ENCODE results near the gene ZBTB20. TPM values are rescaled to one million over a fixed set of nuclear protein-coding genes. Genes with fewer than 3 reads are reported as not detected.

Gene ZBTB20
- total and polyA plus RNA-seq, 2 of the 4 experiments (the other 2 are of a cell fraction), result 0.75 to 14.7 TPM

DNA sequence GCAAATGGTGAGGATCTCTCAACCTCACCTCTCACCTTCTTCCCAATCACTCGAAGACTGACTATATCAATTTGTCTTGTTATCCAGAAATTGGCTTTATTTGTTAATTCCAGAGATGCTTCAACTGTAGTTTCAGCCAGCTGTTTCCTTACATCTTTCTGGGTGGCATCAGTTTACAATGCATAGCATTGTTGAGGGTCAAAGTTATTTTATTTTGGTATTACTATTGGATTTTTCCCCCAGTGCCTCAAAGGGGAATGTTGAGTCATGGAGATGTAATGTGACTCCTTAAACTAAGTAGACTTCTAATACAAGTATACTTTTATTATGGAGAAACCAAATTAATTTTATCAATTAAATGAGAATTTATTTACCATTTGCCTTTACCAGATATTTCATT, 501.7 kb downstream of the ZBTB20 start:
- no peak overlapping the region for H3K27ac ChIP-seq (ENCODE audit: insufficient read depth, low read length)
- intact Hi-C loops (cut with micrococcal nuclease) (loop anchor here (2.0 kb wide), 1 partner anchor 19 kb away; no protein-coding TSS in a partner anchor), dilution Hi-C loops (cut with HindIII; ENCODE audit: low sequenced_read_pairs, unreplicated experiment) (no loop called here), in situ Hi-C loops (cut with MboI; ENCODE audit: low sequenced_read_pairs) (no loop called here)
- no peaks in the 10 kb centered on the region for H3K36me3 ChIP-seq (ENCODE audit: control insufficient read depth, insufficient read depth, low read length)
- POLR2A ChIA-PET (ENCODE audit: unreplicated experiment), result no interaction called here
- no peaks in the 10 kb centered on the region for H3K9me1 ChIP-seq (ENCODE audit: insufficient read depth, low read length)
- no TSS peak for BruUV-seq (replicated peaks)
- CTCF ChIA-PET, result no interaction called here
- H3K27me3 ChIP-seq (ENCODE audit: control insufficient read depth, insufficient read depth, low read length), result no peaks in the 10 kb centered on the region
- H2AK9ac ChIP-seq (replicated peaks; ENCODE audit: low read depth, low read length, poor library complexity), result no peak overlapping the region
- H3K79me1 ChIP-seq (ENCODE audit: low read depth in 1 of 2, low read length in 2 of 2), result no peaks in the 10 kb centered on the region
- no peak overlapping the region for H3K56ac ChIP-seq (ENCODE audit: extremely low read depth, insufficient read depth, low read length)
- no peak overlapping the region for H3K23ac ChIP-seq (ENCODE audit: low read depth, low read length)
- no peak overlapping the region for H4K91ac ChIP-seq (ENCODE audit: insufficient read depth, low read depth, low read length)
- H2BK120ac ChIP-seq (ENCODE audit: low read depth, low read length), result no peak overlapping the region
- peak overlapping the region; percentile 89 for H2BK5ac ChIP-seq (ENCODE audit: low read depth, low read length, poor library complexity, severe bottlenecking)
- H3K9me3 ChIP-seq (ENCODE audit: control insufficient read depth, insufficient read depth, low read length), result no peaks in the 10 kb centered on the region
- DNase-seq, result peak; percentile 58
- no CpG with 5 or more reads among the region's 1 CpG for WGBS, 2 experiments (ENCODE audit: extremely low coverage in 2 of 2, insufficient read length in 1 of 2)
- no peak overlapping the region for H3K14ac ChIP-seq (replicated peaks; ENCODE audit: low read depth, low read length)
- ATAC-seq (ENCODE audit: low read depth), result peak; percentile 82
- H2BK15ac ChIP-seq (ENCODE audit: low read depth, low read length), result no peak overlapping the region
- no peaks in the 10 kb centered on the region for H4K20me1 ChIP-seq (ENCODE audit: insufficient read depth, low read length)
- no peak overlapping the region for H2BK20ac ChIP-seq (ENCODE audit: low read depth, low read length)
- H3K4me1 ChIP-seq (ENCODE audit: control insufficient read depth, insufficient read depth, low read length), result peaks cover 2% of the 10 kb centered on the region; the same call in 1 of the 2 replicates
- H2AK5ac ChIP-seq (ENCODE audit: low read depth, low read length), result no peak overlapping the region
- H4K8ac ChIP-seq (ENCODE audit: low read depth in 2 of 2, low read length in 2 of 2), result no peak overlapping the region
- H3K9ac ChIP-seq (ENCODE audit: low read depth, low read length), result no peak overlapping the region
- H3K4me3 ChIP-seq (ENCODE audit: insufficient read depth, low read depth, low read length), result no peak overlapping the region
- no peak overlapping the region for H4K5ac ChIP-seq (ENCODE audit: low read depth, low read length)
- H3K4ac ChIP-seq (ENCODE audit: low read depth, low read length), result peak overlapping the region; percentile 37; the same call in 1 of the 2 replicates
- TF ChIP-seq RAD21 (IDR thresholded peaks at IDR 0.05; ENCODE audit: low read length), result no peak
- no peak for TF ChIP-seq BHLHE40 (IDR thresholded peaks at IDR 0.05; ENCODE audit: low read depth, low read length)
- TF ChIP-seq RFX5 (IDR thresholded peaks at IDR 0.05; ENCODE audit: low read depth, low read length), result no peak
- no peak for TF ChIP-seq CHD1 (IDR thresholded peaks at IDR 0.05; ENCODE audit: low read depth, low read length)
- no peak for TF ChIP-seq POLR2A (IDR thresholded peaks at IDR 0.05; ENCODE audit: low read depth, low read length)
- no peak for TF ChIP-seq SMC3 (IDR thresholded peaks at IDR 0.05; ENCODE audit: low read depth, low read length)
- TF ChIP-seq, protein P1, sequence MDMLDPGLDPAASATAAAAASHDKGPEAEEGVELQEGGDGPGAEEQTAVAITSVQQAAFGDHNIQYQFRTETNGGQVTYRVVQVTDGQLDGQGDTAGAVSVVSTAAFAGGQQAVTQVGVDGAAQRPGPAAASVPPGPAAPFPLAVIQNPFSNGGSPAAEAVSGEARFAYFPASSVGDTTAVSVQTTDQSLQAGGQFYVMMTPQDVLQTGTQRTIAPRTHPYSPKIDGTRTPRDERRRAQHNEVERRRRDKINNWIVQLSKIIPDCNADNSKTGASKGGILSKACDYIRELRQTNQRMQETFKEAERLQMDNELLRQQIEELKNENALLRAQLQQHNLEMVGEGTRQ (IDR thresholded peaks at IDR 0.05; ENCODE audit: low read depth, low read length), result no peak
- no peak for TF ChIP-seq MXI1 (IDR thresholded peaks at IDR 0.05; ENCODE audit: borderline replicate concordance, low read depth, low read length)
- TF ChIP-seq FOS (IDR thresholded peaks at IDR 0.05; ENCODE audit: low read depth, low read length), result no peak
- TF ChIP-seq, protein P2, sequence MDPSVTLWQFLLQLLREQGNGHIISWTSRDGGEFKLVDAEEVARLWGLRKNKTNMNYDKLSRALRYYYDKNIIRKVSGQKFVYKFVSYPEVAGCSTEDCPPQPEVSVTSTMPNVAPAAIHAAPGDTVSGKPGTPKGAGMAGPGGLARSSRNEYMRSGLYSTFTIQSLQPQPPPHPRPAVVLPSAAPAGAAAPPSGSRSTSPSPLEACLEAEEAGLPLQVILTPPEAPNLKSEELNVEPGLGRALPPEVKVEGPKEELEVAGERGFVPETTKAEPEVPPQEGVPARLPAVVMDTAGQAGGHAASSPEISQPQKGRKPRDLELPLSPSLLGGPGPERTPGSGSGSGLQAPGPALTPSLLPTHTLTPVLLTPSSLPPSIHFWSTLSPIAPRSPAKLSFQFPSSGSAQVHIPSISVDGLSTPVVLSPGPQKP (IDR thresholded peaks at IDR 0.05; ENCODE audit: borderline replicate concordance, low read depth, low read length), result no peak
- TF ChIP-seq RCOR1 (IDR thresholded peaks at IDR 0.05; ENCODE audit: insufficient replicate concordance, low read length), result no peak
- TF ChIP-seq CEBPB (IDR thresholded peaks at IDR 0.05; ENCODE audit: low read depth, low read length), result no peak
- TF ChIP-seq NFE2L2 (IDR thresholded peaks at IDR 0.05; ENCODE audit: low read depth, low read length), result no peak
- no peak for TF ChIP-seq MAFK (IDR thresholded peaks at IDR 0.05; ENCODE audit: low read depth, low read length)
- TF ChIP-seq MAZ (IDR thresholded peaks at IDR 0.05; ENCODE audit: borderline replicate concordance, low read depth, low read length), result no peak
- no peak for TF ChIP-seq CTCF (conservative IDR thresholded peaks at IDR 0.05; ENCODE audit: low read depth, low read length)
- peak overlapping the region; percentile 44; the same call in 1 of the 2 replicates for H3K4me2 ChIP-seq (ENCODE audit: low read depth, low read length)
- H3K18ac ChIP-seq (ENCODE audit: low read depth, low read length), result peak overlapping the region; percentile 35; the same call in 1 of the 2 replicates
- no peak overlapping the region for H2AFZ ChIP-seq (replicated peaks; ENCODE audit: low read length, poor library complexity)

Data from IMR-90 (cell line).